ENCODE results near the gene NPAS3.

DNA sequence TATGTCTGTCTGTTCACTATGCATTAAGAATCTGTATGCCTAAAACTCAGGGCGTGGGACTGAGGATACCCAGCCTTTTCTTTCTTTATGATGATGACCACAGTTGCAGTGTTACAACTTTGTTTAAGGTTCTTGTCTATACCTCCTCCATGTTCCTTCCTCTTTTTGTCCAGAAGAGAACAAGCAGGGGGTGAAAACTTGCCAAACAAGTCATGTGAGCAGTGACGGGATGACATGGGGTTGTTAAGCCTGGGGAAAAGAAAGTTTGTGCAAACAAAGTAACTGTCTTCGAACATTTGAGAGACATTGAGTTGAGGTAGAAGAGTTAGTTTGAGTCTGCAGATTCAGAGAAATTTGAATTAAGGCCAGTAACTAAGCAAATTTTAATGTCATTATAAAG, 505.5 kb downstream of the NPAS3 start:
- TF ChIP-seq RAD21 (IDR thresholded peaks at IDR 0.05; ENCODE audit: low read depth) (no peak), JUND (IDR thresholded peaks at IDR 0.05) (no peak), POLR2A (IDR thresholded peaks at IDR 0.05; ENCODE audit: borderline replicate concordance, extremely low read depth, insufficient read depth, insufficient read length) (no peak), ELF1 (IDR thresholded peaks at IDR 0.05; ENCODE audit: borderline replicate concordance, low read depth) (no peak), EZH2 (IDR thresholded peaks at IDR 0.05) (no peak), ZFX (IDR thresholded peaks at IDR 0.05) (no peak), POLR2AphosphoS5 (IDR thresholded peaks at IDR 0.05; ENCODE audit: low read depth, low read length) (no peak), YY1 (IDR thresholded peaks at IDR 0.05; ENCODE audit: extremely low read depth, insufficient replicate concordance, low read depth, low read length) (no peak)
- TF ChIP-seq, protein P1, sequence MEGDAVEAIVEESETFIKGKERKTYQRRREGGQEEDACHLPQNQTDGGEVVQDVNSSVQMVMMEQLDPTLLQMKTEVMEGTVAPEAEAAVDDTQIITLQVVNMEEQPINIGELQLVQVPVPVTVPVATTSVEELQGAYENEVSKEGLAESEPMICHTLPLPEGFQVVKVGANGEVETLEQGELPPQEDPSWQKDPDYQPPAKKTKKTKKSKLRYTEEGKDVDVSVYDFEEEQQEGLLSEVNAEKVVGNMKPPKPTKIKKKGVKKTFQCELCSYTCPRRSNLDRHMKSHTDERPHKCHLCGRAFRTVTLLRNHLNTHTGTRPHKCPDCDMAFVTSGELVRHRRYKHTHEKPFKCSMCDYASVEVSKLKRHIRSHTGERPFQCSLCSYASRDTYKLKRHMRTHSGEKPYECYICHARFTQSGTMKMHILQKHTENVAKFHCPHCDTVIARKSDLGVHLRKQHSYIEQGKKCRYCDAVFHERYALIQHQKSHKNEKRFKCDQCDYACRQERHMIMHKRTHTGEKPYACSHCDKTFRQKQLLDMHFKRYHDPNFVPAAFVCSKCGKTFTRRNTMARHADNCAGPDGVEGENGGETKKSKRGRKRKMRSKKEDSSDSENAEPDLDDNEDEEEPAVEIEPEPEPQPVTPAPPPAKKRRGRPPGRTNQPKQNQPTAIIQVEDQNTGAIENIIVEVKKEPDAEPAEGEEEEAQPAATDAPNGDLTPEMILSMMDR (IDR thresholded peaks at IDR 0.05 in 2 of 3, conservative IDR thresholded peaks at IDR 0.05 in 1 of 3; ENCODE audit: borderline replicate concordance in 1 of 3, insufficient read depth in 1 of 3, low read depth in 2 of 3, low read length in 2 of 3): no peak
- TF ChIP-seq, protein P2, sequence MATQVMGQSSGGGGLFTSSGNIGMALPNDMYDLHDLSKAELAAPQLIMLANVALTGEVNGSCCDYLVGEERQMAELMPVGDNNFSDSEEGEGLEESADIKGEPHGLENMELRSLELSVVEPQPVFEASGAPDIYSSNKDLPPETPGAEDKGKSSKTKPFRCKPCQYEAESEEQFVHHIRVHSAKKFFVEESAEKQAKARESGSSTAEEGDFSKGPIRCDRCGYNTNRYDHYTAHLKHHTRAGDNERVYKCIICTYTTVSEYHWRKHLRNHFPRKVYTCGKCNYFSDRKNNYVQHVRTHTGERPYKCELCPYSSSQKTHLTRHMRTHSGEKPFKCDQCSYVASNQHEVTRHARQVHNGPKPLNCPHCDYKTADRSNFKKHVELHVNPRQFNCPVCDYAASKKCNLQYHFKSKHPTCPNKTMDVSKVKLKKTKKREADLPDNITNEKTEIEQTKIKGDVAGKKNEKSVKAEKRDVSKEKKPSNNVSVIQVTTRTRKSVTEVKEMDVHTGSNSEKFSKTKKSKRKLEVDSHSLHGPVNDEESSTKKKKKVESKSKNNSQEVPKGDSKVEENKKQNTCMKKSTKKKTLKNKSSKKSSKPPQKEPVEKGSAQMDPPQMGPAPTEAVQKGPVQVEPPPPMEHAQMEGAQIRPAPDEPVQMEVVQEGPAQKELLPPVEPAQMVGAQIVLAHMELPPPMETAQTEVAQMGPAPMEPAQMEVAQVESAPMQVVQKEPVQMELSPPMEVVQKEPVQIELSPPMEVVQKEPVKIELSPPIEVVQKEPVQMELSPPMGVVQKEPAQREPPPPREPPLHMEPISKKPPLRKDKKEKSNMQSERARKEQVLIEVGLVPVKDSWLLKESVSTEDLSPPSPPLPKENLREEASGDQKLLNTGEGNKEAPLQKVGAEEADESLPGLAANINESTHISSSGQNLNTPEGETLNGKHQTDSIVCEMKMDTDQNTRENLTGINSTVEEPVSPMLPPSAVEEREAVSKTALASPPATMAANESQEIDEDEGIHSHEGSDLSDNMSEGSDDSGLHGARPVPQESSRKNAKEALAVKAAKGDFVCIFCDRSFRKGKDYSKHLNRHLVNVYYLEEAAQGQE (IDR thresholded peaks at IDR 0.05; ENCODE audit: low read depth): no peak
- TF ChIP-seq, protein P3, sequence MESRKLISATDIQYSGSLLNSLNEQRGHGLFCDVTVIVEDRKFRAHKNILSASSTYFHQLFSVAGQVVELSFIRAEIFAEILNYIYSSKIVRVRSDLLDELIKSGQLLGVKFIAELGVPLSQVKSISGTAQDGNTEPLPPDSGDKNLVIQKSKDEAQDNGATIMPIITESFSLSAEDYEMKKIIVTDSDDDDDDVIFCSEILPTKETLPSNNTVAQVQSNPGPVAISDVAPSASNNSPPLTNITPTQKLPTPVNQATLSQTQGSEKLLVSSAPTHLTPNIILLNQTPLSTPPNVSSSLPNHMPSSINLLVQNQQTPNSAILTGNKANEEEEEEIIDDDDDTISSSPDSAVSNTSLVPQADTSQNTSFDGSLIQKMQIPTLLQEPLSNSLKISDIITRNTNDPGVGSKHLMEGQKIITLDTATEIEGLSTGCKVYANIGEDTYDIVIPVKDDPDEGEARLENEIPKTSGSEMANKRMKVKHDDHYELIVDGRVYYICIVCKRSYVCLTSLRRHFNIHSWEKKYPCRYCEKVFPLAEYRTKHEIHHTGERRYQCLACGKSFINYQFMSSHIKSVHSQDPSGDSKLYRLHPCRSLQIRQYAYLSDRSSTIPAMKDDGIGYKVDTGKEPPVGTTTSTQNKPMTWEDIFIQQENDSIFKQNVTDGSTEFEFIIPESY (IDR thresholded peaks at IDR 0.05; ENCODE audit: extremely low read depth, insufficient replicate concordance, low read length): no peak
- TF ChIP-seq, protein P4, sequence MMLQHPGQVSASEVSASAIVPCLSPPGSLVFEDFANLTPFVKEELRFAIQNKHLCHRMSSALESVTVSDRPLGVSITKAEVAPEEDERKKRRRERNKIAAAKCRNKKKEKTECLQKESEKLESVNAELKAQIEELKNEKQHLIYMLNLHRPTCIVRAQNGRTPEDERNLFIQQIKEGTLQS (IDR thresholded peaks at IDR 0.05): no peak
